Pons (tissue), 1 donor: ENCODE measurements around the gene EPHX1.
"Not testable (repeated sequence)": the region's sequence is repeated elsewhere in the genome, so short reads cannot be mapped to it uniquely, and the experiment has no call there.

Source experiments
- DNase-seq: peaks from one replicate; pipeline ENCODE4 v3.0.0-alpha.2; 2016; ENCODE audit warnings: low spot score

EPHX1 gene

GRCh38 chr1:225809842-225810578 lies at the start of gene EPHX1:
EPHX1 (plus strand) TSS chr1:225810124; CDS start chr1:225828730, 18,606 bp downstream.
- DNase-seq, result peak; percentile 77

DNA sequence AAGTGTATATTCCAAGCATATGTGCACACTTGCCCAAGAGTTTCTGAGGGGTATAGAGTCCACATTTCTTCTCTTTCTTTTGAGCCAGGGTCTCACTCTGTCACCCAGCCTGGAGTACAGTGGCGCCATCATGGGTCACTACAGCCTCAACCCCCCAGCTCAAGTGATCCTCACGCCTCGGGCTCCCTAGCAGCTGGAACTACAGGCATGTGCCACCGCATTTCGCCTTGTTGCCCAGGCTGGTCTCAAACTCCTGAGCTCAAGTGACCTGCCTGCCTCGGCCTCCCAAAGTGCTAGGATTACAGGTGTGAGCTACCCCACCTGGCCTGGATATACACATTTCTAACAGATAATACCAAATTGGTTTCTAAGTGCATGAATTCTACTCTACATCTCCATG lies 49.4 kb upstream of the EPHX1 start:
- DNase-seq, result no peak

DNA sequence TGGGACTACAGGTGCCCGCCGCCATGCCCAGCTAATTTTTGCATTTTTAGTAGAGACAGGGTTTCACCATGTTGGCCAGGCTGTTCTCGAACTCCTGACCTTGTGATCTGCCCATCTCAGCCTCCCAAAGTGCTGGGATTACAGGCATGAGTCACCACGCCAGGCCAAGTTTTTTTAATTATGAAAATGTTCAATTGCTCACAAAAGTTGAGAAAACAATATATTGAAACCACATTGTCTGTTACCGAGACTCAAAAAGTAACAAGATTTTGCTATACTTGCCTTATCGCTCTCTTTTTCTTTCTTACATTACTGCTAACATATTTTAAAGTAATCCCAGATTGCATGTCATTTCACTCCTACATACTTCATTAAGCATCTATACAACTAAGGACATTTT lies 48.5 kb upstream of the EPHX1 start:
- DNase-seq, result not testable (repeated sequence)

DNA sequence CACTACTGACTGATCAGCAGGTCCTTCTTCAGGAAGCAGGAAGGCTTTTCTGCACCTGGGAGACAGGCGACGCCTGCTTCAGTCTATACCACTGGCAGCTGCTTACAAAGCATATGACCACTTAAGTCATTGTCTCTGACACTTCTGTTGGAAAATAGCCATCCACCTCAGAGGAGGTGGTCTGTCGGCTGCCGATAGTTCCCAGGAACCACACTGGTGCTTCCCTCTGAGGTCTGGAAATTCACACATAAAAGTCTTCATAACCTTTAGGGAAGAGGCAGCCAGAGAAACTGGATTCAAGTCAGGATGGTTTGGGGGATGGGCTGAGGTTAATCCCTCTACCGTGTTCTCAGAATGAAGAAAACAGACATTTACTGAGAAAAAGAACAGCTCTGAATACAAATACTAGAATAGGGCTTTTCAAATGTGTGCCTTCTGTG lies 47.9 kb upstream of the EPHX1 start:
- DNase-seq, result no peak

DNA sequence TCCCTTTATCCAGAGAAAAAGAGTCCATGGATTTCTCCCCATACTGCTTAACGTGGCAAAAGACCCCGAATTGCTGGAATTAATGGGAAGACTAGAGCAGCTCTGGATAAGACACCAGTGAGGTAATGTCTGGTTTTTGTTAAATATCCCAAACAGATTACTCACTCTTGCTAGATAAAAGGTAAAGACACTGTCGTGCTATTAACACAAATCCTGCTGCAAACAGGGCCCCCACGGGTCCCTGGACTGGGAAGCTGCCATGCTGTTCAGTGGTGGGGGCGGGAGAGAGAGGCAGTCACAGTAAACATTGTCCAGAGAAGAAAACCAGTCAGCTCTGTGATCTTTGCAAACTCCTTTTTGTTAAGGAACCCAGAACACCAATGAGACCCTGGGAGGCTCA lies 47.5 kb upstream of the EPHX1 start:
- no peak for DNase-seq

DNA sequence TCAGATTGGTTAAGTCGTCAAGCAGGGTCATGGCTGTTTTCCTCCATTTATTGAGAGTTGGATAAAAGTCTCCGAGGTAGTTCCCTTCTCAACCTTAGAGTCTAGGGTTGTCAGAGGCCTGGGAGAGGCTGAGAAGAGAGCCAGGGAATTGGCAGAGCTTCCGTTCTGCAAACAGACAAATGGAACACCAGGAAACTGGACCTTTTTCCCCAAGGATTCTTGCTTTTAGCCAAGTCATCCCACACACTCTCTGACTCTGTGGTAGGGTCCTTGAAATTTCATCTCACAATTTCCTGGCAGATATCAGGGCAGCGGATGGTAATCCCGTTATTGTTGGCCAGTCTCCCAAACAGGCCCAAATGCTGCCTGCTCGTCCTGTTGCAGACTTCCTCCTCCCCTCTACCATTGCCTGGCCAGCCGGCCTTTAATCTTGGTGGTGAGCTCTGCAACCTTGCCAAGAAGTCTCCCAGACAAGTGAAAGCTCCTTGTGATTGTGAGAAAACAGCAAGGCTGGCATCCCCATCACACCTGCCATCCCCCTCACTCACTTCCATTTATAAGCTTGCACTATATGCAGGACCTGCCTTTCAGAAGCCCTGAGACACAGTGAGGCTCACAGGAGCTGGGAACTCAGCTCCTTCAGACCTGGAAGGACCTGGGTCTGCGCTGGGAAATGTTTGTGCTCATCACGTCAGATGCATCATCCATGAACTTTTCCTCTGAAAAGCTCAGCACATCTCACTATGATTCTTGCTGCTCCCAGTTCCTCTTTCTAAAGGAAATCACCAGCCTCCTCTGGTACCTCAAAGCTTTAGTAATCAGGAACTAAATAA lies 46.0 kb upstream of the EPHX1 start:
- DNase-seq, result no peak

DNA sequence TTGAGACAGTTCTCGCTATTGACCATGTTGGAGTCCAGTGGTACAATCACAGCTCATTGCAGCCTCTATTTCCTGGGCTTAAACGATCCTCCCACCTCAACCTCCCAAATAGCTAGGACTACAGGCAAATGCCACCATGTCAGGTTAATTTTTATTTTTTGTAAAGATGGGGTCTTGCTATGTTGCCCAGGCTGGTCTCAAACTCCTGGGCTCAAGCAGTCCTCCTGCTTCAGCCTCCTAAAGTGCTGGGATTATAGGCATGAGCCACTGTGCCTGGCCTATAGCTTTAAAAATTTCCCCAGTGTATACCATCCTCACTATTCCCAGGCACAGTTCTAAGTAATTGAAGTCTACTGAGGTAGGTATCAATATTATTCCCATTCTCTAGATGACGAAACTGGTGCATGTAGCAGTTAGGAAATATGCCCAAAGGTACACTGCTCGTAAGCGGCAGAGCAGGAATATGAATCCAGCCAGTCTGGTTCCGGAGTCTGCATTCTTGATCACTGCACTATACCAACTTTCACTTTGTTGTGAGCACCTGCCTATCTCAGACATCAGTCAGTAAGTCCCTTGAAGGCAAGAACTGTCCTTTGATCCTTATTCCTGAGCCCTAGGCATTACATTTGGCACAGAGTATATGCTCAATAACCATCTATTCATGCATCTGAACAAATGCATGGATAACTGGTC lies 43.8 kb upstream of the EPHX1 start:
- no peak for DNase-seq

DNA sequence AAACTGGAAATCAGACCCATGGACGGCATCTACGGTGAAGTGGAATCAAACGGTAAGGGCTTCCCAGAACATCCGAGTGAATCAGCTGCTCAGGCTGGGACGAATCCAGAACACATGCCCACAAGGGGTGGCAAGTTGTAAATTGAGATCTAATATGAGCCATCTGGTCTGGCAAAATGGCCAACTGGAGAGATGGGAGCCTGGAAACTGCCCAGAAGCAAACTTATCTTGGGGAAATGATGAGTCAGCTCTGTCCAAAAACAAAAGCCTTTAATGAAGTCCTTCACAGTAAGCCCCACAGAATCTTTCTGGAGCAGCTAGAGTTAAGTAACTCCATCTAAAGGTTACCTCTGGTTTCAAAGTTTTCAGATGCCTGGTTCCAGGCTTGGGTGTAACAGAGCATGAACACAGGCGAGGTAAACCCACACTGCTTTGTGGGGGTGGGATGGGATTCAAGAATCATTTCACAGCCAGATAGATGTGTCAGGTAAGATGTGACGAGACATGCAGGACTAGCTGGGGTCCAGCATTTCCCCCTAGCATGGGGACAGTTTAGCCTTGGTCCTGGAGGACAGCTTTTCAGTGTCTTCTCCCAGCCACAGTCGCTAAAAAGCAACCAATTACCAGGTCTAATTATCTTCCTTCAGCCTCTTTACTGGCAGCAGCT lies 42.8 kb upstream of the EPHX1 start:
- no peak for DNase-seq

DNA sequence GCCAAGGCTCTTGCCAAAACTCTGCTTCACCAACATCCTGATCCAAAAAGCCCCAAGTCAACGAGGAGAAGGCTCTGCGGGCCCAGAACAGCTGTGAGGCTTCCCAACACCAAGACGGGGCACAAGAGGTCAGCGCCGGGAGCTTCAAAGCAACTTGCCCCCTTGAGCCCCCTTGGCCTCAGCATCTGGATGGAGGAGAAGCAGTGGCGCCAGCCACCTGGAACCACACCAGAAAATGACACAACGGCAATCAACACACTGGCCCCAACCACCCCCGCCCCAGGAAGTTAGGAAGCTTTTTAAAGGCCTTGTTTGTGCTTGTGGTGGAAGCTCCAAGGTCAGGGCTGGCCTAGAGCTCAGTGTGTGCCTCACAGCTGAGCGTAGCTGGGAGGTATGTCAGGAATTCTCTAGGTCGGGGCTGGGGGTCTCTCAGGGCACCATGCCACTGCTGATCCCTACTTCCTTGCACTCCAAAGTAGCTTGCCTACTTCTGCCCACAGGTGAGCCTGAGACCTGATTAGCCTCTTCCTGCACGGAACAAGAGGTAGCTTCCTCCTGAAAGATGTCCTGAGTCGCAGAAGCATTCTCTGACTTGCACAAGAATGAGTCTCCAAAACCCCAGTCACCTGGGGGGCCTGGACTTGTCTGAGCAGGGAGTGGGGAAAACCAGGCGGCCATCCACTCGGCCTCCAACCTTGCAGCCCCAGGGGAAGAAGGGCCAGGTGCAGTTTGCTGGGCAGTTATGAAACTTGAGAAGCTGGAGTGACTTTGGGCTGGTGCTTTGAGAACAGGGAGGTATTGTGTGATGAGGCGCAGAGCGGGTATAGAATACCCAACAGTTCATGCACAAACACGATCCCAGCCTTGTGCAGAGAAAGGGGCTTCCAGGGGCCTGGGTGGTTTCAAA lies 42.0 kb upstream of the EPHX1 start:
- DNase-seq, result no peak

GRCh38 chr1:225768662-225769426 lies 41.1 kb upstream of the EPHX1 start:
- DNase-seq, result no peak

DNA sequence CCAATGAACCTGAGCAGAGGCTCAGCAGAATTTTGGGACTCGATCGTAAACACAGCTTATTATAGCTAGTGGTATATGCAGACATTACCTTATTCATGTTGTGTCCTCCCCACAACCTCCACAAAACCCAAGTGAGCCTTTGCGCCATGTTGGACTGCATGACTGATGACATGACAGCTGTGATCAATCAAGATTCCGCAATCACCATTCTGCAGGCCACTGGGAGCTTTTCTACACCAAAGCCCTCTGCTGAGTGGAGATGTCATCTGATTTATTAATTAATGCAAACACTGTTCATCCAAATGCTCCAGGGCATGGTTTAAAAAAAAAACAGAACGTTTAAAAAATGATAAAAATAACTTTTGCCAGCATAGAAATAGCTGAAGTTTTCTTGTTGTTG lies 40.2 kb upstream of the EPHX1 start:
- no peak for DNase-seq

DNA sequence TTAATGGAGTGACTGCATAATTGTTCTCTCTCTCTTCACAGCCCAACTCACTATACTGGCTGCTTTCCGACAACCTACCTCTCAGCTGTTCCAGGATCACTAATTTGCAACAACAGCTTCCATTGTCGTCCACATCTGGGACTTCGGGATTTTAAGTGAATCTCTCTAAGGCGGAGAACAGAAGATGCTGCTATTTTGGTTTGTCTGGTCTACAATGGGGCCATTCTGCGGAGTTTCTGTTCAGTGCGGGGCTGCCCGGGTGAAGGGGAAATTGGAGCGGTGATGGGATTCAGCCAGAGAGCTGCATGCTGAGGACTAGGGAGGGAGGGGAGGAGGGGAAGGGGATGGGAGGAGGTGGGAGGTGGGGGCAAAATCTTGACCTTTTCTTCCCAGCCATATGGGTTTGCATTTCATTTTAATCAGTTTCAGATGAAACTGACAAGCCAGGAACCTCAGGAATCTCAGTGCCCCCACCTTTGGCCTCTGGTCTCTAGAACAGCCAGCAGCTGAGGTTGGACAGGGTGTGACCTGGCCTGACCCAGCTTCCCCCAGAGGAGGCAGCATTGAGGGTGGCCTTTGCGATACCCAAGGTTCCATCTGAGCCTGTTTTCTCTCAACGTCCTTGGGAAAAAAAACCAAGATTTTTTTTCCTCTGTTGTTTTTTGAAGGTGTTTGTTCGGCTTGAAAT lies 39.2 kb upstream of the EPHX1 start:
- peak; percentile 84 for DNase-seq

- no peak for DNase-seq
Measured at GRCh38 chr1:225771661-225772322, 38.1 kb upstream of the EPHX1 start.

GRCh38 chr1:225772323-225772768 lies 37.6 kb upstream of the EPHX1 start:
- peak; percentile 91 for DNase-seq

GRCh38 chr1:225772848-225773247 lies 37.1 kb upstream of the EPHX1 start:
- DNase-seq, result no peak

GRCh38 chr1:225774281-225775147 lies 35.4 kb upstream of the EPHX1 start:
- no peak for DNase-seq

GRCh38 chr1:225776294-225776693 lies 33.6 kb upstream of the EPHX1 start:
- DNase-seq, result no peak

DNA sequence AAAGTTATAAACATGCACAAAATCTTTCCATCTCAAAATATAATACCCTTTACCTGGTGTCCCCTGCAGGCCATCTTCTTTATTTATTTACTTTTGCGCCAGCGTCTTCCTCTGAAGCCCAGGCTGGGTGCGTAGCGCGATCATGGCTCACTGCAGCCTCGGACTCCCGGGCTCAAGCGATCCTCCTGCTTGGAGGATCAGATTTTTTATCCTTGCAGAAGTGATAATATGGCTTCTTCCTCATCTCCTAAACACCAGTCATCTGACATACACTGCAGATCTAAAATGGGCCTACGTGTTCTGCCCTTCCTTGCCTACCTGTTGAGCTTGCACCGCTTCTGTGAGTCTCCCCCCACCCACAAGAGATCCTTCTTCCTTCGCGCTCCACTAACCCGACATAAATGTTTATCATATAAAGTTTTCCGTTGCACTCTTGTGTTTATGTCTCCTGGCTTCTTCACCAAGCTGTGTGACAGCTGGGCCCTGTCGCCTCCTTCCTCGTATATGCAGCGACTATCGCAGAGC lies 32.8 kb upstream of the EPHX1 start:
- DNase-seq, result no peak
